NCI-H526 (cell line): Measurements from ENCODE around the gene HSPB1.
"Not testable (repeated sequence)": the region's sequence is repeated elsewhere in the genome, so short reads cannot be mapped to it uniquely, and the experiment has no call there.

ENCODE experiments used
- DNase-seq, 2 experiments: peaks; one replicate each; lab custom pipeline; 2025; lab: John Stamatoyannopoulos, UW

The HSPB1 gene

DNA sequence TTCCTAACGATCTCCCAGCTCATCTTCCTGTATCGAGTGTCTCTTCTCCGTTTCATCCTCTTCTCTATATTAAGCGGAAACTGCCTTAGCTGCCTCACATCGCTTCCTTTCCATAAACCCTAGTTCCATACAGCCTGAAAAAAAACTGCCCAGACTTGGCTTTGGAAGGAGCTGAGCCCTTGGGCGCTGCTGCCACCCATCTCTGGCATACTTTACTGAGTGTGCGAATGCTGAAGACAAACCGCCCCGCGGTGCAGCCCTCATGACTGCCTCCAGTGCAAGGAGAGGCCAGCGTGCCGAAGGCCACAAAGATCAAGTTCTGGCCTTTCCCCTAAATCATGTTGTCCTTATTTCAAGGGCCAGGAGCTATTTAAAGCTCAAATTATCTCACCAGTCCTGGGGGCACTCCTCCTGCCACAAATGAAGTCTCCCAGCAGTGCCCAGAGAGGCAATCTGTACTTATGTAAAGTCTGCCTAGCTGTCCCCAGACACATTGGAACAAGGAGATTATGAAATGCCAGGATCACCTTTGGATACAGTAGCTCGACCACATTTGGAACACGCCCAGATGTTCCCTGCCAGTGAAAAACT is 31.1 kb downstream of the HSPB1 start:
- DNase-seq, result no peak

DNA sequence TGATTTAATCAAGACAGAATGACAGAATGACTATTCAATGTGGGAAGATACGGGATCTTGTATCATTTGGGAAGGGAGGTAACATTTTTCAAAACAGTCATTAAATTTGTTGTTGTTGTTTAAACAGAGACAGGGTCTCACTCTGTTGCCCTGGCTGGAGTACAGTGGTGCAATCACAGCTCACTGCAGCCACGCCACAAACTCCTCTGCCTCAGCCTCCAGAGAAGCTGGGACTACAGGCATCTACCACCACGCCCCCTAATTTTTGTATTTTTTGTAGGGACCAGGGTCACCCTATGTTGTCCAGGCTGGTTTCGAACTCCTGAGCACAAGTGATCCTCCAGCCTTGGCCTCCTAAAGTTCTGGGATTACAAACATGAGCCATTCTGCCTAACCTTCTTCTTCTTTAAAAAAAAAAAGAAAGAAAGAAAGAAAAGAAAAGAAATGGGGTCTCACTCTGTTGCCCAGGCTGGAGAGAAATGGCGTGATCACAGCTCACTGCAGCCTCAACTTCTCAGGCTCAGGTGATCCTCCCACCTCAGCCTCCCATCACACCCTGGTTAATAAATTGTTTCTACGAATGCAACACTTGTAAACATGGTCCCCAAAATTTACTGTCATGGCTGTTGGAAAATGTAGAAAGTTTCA is 32.0 kb downstream of the HSPB1 start:
- no peak for DNase-seq

DNA sequence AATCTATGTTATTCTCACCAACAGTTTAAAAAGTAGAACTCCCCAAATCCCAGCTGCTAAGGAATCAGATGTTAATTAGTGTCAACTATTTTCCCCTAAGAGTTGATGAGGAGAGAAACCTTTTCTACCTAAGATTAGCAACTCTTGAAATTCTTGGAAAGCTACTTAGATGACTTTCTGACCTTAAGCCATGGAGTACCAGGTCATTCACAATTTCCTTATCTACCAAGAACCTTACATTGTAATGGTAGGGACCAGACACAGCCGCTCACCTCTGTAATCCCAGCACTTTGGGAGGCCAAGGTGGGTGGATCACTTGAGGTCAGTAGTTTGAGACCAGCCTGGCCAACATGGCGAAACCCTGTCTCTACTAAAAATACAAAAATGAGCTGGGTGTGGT is 32.9 kb downstream of the HSPB1 start:
- not testable (repeated sequence) for DNase-seq

DNA sequence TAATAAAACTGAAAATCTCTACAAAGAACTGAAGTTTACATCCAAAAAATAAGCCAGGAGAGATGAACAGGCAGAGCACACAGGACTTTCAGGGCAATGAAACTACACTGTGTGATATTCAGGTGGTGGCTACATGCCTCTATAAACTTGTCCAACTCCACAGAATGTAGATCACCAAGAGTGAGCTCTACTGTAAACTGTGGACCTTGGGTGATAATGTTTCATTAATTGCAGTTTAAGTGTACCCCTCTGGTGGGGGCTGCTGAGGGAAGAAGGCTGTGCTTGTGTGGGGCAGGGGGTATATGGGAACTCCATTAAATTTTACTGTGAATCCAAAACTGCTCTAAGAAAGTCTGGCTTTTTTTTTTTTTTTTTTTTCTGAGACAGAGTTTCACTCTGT is 33.6 kb downstream of the HSPB1 start:
- DNase-seq, result no peak

DNA sequence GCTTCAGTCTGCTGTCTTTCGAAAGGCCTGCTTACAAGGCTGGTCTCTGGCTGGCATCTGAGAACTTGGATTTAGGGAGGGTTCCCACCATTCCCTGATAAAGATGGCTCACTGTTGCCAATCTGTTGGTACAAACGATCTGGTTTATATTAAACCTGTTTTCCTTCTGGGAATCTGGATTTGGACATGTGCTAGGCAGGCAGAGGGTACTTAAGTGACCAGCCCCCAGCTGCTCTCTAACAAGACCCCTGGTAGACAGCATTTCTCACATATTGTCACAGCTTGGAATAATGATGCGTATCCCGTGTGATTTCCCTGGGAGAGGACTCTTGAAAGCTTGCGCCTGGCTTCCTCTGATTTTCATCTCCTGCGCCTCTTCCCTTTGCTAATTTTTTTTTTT is 34.7 kb downstream of the HSPB1 start:
- DNase-seq, result no peak

DNA sequence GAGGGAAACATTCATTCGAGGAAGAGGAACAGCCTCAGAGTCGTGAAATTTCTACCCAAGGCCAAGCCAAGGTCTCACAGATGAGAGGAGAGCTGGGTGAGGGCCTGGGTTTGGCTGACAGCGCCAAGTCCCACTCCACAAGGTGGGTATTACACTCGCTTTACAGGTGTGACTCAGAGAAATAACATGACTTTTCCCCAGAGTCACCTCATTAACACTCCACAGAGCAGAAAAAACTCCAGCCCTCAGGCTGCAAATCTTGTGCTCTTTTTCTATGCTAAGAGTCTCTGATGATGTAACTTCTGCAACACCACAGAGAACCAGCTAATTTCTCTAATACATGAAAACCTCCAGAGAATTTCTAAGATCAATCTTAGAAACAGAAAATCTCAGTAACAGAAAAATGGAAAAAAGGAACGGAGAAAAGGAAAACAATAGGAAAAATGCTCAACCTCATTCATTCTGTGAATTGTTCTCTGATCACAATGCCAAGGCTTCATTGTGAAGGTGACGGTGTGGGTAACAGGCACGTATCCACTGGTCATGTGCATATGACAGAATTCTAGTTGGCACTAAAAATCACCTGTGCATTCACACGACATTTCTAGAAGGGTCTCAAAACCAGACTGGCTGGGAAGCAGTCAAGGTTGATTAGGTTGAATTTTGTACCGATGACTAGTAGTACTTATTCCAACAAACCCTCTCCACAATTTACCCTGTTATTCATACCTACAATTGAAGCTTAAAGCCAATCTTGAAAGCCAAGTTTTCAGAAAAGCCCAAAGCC is 36.0 kb downstream of the HSPB1 start:
- no peak for DNase-seq

DNA sequence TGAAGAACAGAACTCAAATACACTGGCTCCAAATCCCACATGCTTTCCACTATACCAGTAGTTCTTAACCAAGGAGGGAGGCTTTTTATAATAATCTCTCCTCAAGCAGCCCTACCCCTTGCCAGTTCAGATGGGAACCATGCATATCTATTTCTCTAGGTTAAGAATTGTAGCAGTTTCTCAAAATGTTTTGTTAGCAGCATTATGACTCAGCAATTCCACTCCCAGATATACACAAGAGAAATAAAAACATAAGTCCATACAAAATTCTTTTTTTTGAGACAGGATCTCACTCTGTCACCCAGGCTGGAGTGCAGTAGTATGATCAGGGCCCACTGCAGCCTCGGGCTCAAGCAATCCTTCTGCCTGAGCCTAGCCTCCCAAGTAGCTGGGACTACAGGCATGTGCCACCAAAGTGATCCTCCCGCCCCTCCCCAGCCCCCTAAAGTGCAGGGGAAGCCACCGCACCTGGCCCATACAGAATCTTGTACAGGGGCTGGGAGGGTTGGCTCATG is 38.2 kb downstream of the HSPB1 start:
- no peak for DNase-seq

DNA sequence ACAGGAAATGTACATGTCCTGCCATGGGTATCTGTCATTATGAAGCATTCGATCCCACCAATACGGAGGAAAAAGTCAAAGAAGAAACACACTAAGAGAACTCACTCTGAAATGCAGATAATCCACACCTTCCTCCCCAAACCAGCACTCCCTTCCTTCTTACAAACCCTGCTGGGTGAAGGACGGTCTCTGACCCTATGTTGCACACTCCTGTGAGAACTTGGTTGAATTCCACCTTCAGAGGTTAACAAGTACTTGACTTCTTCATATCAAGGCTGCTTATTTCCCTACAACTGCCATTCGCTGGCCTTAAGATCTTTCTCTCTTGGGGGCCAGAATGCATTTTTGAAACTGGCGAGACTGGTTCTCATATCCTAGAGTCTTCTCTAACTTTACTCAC is 39.7 kb downstream of the HSPB1 start:
- DNase-seq, result no peak

DNA sequence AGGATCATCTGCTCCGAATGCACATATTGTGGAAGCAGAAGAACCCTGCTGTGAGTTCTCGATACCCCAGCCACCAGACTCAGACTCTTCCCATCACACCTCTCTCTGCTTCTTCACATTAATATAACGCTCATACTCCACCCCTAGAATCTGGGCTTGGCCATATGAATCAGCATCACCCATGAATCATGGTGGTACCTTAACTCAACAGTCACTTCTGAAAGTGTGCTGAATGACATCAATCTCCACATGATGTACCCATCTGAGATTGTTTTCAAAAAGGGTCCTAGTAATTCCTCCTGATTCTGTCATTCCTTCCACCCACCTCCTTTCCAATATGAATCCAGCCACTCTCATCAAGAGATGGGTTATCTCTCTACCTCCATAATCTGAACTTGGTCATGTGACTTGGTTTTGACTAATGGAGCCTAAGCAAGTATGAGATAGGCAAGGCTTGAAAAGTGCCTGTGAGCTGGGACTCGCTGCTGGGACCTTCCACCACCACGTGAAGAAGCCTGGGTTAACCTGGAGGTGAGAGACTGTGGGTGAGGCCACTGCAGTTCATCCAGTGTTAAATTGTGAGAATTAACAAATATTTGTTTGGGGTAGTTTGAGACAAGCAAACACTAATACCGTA is 40.9 kb downstream of the HSPB1 start:
- DNase-seq, result no peak

DNA sequence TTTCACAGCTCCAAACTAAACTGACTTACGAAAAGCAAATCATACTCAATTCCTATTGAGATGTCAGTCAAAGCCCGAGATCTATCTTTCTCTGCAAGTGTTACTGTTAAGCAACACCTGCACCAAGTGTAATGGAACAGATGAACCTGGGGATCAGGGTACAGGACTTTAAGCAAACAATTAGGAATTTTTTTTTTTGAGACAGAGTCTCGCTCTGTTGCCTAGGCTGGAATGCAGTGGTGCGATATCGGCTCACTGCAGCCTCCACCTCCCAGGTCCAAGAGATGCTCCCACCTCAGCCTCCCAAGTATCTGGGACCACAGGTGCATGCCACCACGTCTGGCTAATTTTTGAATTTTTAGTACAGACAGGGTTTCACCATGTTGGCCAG is 41.5 kb downstream of the HSPB1 start:
- no peak for DNase-seq

DNA sequence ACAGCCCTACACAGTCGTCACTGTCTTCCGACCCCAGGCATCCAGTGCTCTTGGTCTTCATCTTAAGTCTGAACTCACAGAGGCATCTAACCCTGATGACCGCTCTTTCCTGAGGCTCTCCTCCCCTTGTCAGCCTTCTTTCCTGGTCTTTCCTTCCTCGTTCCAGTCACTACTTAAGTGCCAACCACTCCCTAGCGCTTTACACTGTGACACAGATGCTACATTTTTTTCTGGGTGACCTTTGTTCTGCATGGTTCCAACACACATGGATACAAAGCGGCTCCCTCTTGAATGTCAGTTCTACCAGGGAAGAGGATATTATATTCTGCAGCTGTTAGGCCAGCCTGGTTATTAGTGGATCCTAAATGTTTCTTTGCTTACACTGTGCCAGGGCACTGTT is 43.6 kb downstream of the HSPB1 start:
- DNase-seq, result no peak

DNA sequence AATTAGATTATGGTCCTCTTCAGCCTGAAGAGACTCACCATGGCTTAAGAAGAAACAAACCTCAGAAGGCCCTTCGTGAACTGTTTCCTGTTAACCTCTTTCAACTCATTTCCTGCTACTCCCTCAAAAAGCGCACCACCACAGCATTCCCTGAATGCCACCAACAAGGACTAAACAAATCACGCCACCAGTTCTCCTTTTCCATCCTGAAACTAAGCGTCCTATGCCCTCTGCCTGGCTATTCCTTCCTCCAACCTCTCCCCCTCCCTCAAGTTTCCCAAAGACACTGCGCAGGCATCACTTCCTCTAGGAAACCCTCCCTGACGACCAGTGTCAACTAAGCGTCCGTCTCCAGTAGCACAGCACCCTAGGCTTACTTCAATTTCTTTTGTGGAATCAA is 44.3 kb downstream of the HSPB1 start:
- DNase-seq, result no peak

DNA sequence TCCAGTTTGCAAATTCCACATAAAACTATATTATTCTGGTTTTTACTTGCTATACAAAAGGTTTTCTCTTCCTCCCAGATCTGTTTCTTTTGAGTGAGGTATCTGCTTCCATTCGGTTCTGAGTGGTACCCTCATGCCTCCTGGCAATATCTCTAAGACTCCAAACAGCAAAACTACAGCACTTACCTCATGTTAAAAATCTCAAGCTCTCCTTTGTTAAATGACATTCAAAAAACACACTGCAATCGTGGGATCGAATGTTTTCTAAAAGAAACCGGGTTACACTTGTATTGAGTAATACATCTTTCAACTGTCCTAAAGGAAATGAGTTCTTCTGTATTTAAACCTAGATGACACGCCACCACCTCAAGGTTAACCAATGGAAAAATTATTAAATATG is 45.2 kb downstream of the HSPB1 start:
- no peak for DNase-seq

DNA sequence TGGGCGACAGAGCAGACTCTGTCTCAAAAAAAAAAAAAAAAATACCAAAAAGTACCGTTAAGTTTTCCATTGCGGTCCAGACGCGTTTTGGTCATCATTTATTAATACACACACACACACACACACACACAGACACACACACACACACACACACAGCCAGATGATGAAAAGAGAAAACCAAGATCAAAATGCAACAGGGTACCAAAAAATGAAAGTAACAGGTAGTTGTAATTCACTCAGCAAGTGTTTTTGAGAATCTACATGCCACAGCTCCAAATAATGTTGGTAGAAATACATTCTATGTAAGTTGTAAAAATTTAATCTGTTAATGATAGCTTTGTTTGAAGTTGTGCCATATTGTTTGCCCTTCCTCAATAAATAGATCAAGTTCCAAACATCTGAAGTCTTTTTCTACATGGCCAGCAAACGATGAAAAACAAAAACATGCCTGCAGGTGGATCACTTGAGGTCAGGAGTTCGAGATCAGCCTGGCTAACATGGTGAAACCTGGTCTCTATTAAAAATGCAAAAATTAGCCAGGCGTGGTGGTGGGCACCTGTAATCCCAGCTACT is 46.9 kb downstream of the HSPB1 start:
- no peak for DNase-seq

DNA sequence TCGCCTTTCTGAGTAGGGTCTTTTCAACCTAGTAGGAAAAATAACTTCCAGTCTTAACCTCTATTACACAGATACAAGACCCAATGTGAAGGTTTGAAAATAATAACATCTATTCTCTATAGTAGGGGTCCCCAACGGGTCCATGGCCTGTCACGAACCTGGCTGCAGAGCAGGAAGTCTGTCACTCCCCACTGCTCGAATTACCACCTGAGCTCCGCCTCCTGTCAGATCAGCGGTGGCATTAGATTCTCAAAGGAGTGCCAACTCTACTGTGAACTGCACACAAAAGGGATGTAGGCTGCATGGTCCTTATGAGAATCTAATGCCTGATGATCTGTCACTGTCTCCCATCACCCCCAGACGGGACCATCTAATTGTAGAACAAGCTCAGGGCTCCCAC is 48.9 kb downstream of the HSPB1 start:
- no peak for DNase-seq

DNA sequence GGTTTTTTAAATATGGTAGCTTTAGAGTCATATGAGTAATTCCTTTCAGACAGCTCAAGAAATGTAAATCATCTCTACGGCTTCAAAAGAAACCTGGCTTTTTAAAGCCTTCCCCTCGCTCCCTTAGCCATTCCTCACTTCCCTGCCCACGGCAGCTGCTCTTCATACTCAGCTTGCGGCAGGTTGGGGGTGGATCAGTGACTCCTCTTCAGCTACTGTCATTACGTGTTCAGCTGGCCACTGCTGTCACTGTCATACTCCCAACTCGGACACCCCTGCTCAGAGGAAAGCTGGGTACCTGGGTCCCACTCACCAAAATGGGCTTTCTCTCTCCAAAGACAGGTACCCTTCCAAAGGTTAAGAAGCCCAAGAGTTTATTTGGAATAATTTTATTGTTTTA is 49.7 kb downstream of the HSPB1 start:
- no peak for DNase-seq

DNA sequence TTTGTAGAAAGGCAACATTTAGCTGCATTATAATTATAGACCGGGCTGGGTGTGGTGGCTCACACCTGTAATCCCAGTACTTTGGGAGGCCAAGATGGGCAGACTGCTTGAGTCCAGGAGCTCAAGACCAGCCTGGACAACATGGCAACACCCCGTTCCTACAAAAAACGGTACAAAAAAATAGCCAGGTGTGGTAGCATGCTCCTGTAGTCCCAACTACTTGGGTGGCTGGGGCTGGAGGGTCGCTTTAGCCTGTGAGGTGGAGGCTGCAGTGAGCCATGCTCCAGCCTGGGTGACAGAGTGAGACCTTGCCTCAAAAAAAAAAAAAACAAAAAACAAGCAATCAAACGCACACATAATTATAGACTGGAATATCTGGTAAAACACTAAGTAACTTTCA is 51.3 kb downstream of the HSPB1 start:
- no peak for DNase-seq
